Renal pelvis (tissue), 4 donors: ENCODE results near the gene PRR36. TPM values are rescaled to one million over a fixed set of nuclear protein-coding genes. Genes with fewer than 3 reads are reported as not detected.

Experiments used
- DNase-seq: peaks from one replicate; pipeline ENCODE4 v3.0.0-alpha.2; 2013
- polyA plus RNA-seq, 3 donors: library from polyadenylated mRNA; unstranded; fragments of 120-200 nt; gene quantifications; one replicate each; pipeline ENCODE4 v1.2.1, GENCODE V29; 2013; ENCODE audit not compliant: insufficient read length in 3 of 3

The PRR36 gene
- polyA plus RNA-seq, 3 donors: 9.0 to 10.1 (median 9.6) TPM

- no peak for DNase-seq
These were observed 54.9 kb downstream of the PRR36 start for GRCh38 chr19:7819337-7819736.

DNA sequence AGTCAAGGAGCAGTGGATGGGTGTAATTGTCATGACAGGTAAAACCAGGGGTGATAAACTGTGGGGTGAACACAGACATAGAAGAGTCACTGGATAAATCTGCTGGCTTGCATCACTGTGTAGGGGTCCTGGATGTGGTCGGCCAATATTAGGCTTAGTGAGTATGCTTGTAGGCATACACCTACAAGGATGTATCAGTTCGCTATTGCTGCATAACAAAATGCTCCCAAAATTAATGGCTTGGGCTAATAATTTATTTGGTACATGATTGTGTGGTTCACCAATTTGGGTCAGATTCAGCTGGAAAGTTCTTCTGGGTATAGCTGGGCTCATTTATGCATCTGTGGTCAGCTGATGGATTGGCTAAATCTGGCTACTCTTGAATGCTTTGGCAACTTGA is 55.4 kb downstream of the PRR36 start:
- no peak for DNase-seq

Other genes starting within 250 kb of the PRR36 start
- gene XAB2, start 244.8 kb downstream of the PRR36 start, polyA plus RNA-seq: 10 to 100 TPM; 37.5 to 47.5 (median 44.2) TPM
- 100 to 1,000 TPM; 105 to 133 (median 113) TPM for gene PET100, start 244.6 kb downstream of the PRR36 start, polyA plus RNA-seq
- 1 to 10 TPM in 2 of 3 donors, under 1 TPM in 1; 0.91 to 2.1 (median 1.0) TPM for gene PCP2, start 240.7 kb downstream of the PRR36 start, polyA plus RNA-seq
- gene STXBP2, start 237.3 kb downstream of the PRR36 start, polyA plus RNA-seq: 10 to 100 TPM; 61.8 to 89.2 (median 81.4) TPM
- 1 to 10 TPM; 1.3 to 2.2 (median 1.4) TPM for gene RETN, start 205.3 kb downstream of the PRR36 start, polyA plus RNA-seq
- under 1 TPM; 0.21 to 0.53 (median 0.21) TPM for gene MCEMP1, start 197.3 kb downstream of the PRR36 start, polyA plus RNA-seq
- 10 to 100 TPM; 60.2 to 81.9 (median 65.1) TPM for gene TRAPPC5, start 193.6 kb downstream of the PRR36 start, polyA plus RNA-seq
- under 1 TPM in 2 of 3 donors, not detected in 1; 0.12 to 0.17 TPM for gene FCER2, start 172.3 kb downstream of the PRR36 start, polyA plus RNA-seq
- gene CLEC4G, start 142.3 kb downstream of the PRR36 start, polyA plus RNA-seq: not detected
- 1 to 10 TPM in 2 of 3 donors, under 1 TPM in 1; 1.00 to 1.9 (median 1.5) TPM for gene CD209, start 126.9 kb downstream of the PRR36 start, polyA plus RNA-seq
- gene CLEC4M, start 111.1 kb downstream of the PRR36 start, polyA plus RNA-seq: 1 to 10 TPM; 2.4 to 3.9 (median 3.9) TPM
- 10 to 100 TPM; 17.1 to 18.4 (median 18.2) TPM for gene EVI5L, start 44.2 kb downstream of the PRR36 start, polyA plus RNA-seq
- gene LRRC8E, start 14.1 kb upstream of the PRR36 start, polyA plus RNA-seq: 1 to 10 TPM; 2.8 to 4.1 (median 3.9) TPM
- 10 to 100 TPM; 31.3 to 40.5 (median 36.4) TPM for gene MAP2K7, start 29.5 kb upstream of the PRR36 start, polyA plus RNA-seq
- 1 to 10 TPM in 1 of 3 donors, under 1 TPM in 2; 0.70 to 1.3 (median 0.97) TPM for gene TGFBR3L, start 40.4 kb upstream of the PRR36 start, polyA plus RNA-seq
- gene SNAPC2, start 45.9 kb upstream of the PRR36 start, polyA plus RNA-seq: 10 to 100 TPM; 15.7 to 24.0 (median 23.0) TPM
- 10 to 100 TPM; 26.8 to 41.4 (median 35.9) TPM for gene CTXN1, start 51.7 kb upstream of the PRR36 start, polyA plus RNA-seq
- gene TIMM44, start 69.3 kb upstream of the PRR36 start, polyA plus RNA-seq: 10 to 100 TPM; 53.5 to 57.0 (median 55.5) TPM
- 10 to 100 TPM; 78.6 to 89.2 (median 85.4) TPM for gene ELAVL1, start 131.3 kb upstream of the PRR36 start, polyA plus RNA-seq
- gene CCL25, start 178.4 kb upstream of the PRR36 start, polyA plus RNA-seq: under 1 TPM in 2 of 3 donors, not detected in 1; 0.33 to 0.44 TPM